Tibial nerve (tissue), 4 donors: ENCODE data around the gene IGLL5. TPM values are rescaled to one million over a fixed set of nuclear protein-coding genes. Genes with fewer than 3 reads are reported as not detected.

Experiments used
- DNase-seq, 2 donors: peaks; one replicate each; pipeline ENCODE4 v3.0.0-alpha.2; 2019; ENCODE audit warnings: low spot score in 2 of 2
- H3K27ac ChIP-seq, 4 donors: fragments of 200-600 bp; sonication (generic) in 3 of 4; one replicate each; pipeline ENCODE4 v1.5.1; 2017 to 2019; ENCODE audit warnings: mild to moderate bottlenecking in 1 of 4
- H3K27me3 ChIP-seq, 2 donors: fragments of 200-600 bp; sonication (generic) in 1 of 2; one replicate each; pipeline versions ENCODE4 v1.5.1 to v1.6.0; 2017 to 2019
- H3K36me3 ChIP-seq, 3 donors: fragments of 200-600 bp; sonication (generic); one replicate each; pipeline ENCODE4 v1.5.1; 2018 to 2019
- H3K4me1 ChIP-seq, 4 donors: fragments of 200-600 bp; sonication (generic) in 3 of 4; one replicate each; pipeline ENCODE4 v1.5.1; 2017 to 2019
- H3K4me3 ChIP-seq, 4 donors: fragments of 200-600 bp; sonication (generic) in 3 of 4; one replicate each; pipeline ENCODE4 v1.5.1; 2017 to 2019; ENCODE audit warnings: mild to moderate bottlenecking in 1 of 4, moderate library complexity in 1 of 4
- H3K9me3 ChIP-seq, 4 donors: fragments of 200-600 bp; sonication (generic) in 3 of 4; one replicate each; pipeline ENCODE4 v1.5.1; 2017 to 2019
- CTCF ChIP-seq, 5 experiments: fragments of 200-600 bp in 3 of 5; fragments of 450-650 bp in 2 of 5; sonication (generic) in 3 of 5; IDR thresholded peaks; one replicate each; pipeline ENCODE4 v1.5.1; 2016 to 2019; ENCODE audit warnings: antibody characterized with exemption in 5 of 5, mild to moderate bottlenecking in 3 of 5, moderate library complexity in 2 of 5
- EP300 ChIP-seq, 2 donors: sonication (generic); formaldehyde crosslinking; IDR thresholded peaks; one replicate each; pipeline ENCODE4 v1.6.1; 2017; ENCODE audit warnings: antibody characterized with exemption in 2 of 2, mild to moderate bottlenecking in 1 of 2
- POLR2A ChIP-seq, 2 donors: fragments of 450-650 bp; IDR thresholded peaks; one replicate each; pipeline ENCODE4 v1.6.1; 2017; ENCODE audit warnings: antibody characterized with exemption in 2 of 2, mild to moderate bottlenecking in 2 of 2, moderate library complexity in 2 of 2
- WGBS, 2 donors: methylation state at CpG; one replicate each; pipeline ENCODE4 v1.1.5; 2018; 5-methylcytosine and 5-hydroxymethylcytosine counted together
- total RNA-seq, 4 donors: library from RNA; depleted of rRNA; stranded (reverse); fragments of >200 nt; gene quantifications; one replicate each; pipeline ENCODE4 v1.1.0, GENCODE V29; 2016

IGLL5 gene
- total RNA-seq, 4 donors from 2014 or later: 0.66 to 2.7 (median 2.1) TPM; not detected in 1

- TF ChIP-seq EP300 (IDR thresholded peaks at IDR 0.05) (no peak), POLR2A (IDR thresholded peaks at IDR 0.05) (no peak), CTCF (IDR thresholded peaks at IDR 0.05) (no peak)
- Histone ChIP-seq H3K27me3 (no peaks in the 10 kb centered on the region), H3K36me3 (no peaks in the 10 kb centered on the region), H3K9me3 (no peaks in the 10 kb centered on the region), H3K4me3 (no peak overlapping the region), H3K4me1 (no peaks in the 10 kb centered on the region), H3K27ac (no peak overlapping the region)
- WGBS, 2 donors: 66 to 72% methylated on average over 4 to 8 of the region's 8 CpGs
- no peak for DNase-seq
Measured at GRCh38 chr22:22938672-22939587, 51.3 kb downstream of the IGLL5 start.

- TF ChIP-seq CTCF (IDR thresholded peaks at IDR 0.05) (no peak), EP300 (IDR thresholded peaks at IDR 0.05) (no peak), POLR2A (IDR thresholded peaks at IDR 0.05) (no peak)
- no peak overlapping the region for H3K4me3 ChIP-seq
- H3K9me3 ChIP-seq: no peaks in the 10 kb centered on the region
- no peaks in the 10 kb centered on the region for H3K4me1 ChIP-seq
- no peak overlapping the region for H3K27ac ChIP-seq
- no peaks in the 10 kb centered on the region for H3K36me3 ChIP-seq
- DNase-seq: no peak
- 68 to 70% methylated on average over 11 of the region's 11 CpGs for WGBS, 2 donors
- no peaks in the 10 kb centered on the region for H3K27me3 ChIP-seq
Measured at GRCh38 chr22:22939588-22940368, 52.2 kb downstream of the IGLL5 start.

- H3K9me3 ChIP-seq: no peaks in the 10 kb centered on the region
- peak in 1 of 2 donors; percentile 4 for DNase-seq
Measured at GRCh38 chr22:22940961-22941605, 53.5 kb downstream of the IGLL5 start.

GRCh38 chr22:22941831-22942510, 54.4 kb downstream of the IGLL5 start:
- Histone ChIP-seq H3K36me3 (no peaks in the 10 kb centered on the region), H3K4me3 (no peak overlapping the region), H3K4me1 (no peaks in the 10 kb centered on the region), H3K27me3 (no peaks in the 10 kb centered on the region), H3K9me3 (no peaks in the 10 kb centered on the region), H3K27ac (no peak overlapping the region)
- TF ChIP-seq CTCF (IDR thresholded peaks at IDR 0.05) (no peak), POLR2A (IDR thresholded peaks at IDR 0.05) (no peak), EP300 (IDR thresholded peaks at IDR 0.05) (no peak)
- DNase-seq: peak in 1 of 2 donors; percentile 4
- WGBS, 2 donors: 60 to 89% methylated on average over 3 to 6 of the region's 6 CpGs

More at GRCh38 chr22:22940961-22941605, 53.5 kb downstream of the IGLL5 start:
- Histone ChIP-seq H3K36me3 (no peaks in the 10 kb centered on the region), H3K4me3 (no peak overlapping the region), H3K27me3 (no peaks in the 10 kb centered on the region), H3K4me1 (no peaks in the 10 kb centered on the region), H3K27ac (no peak overlapping the region)
- no peak for TF ChIP-seq EP300 (IDR thresholded peaks at IDR 0.05)
- TF ChIP-seq CTCF (IDR thresholded peaks at IDR 0.05): no peak
- no peak for TF ChIP-seq POLR2A (IDR thresholded peaks at IDR 0.05)
- 86 to 95% methylated on average over 5 to 6 of the region's 6 CpGs for WGBS, 2 donors
